HFFc6 (cell line): ENCODE results near the gene PDCD10. TPM values are rescaled to one million over a fixed set of nuclear protein-coding genes. Genes with fewer than 3 reads are reported as not detected.

Experiments
- DNase-seq: peaks from one replicate; pipeline ENCODE4 v3.0.0-alpha.2; 2018
- H3K27ac Mint-ChIP-seq: 2 replicates; pipeline ENCODE4 v1.8.0; 2020; ENCODE audit warnings: mild to moderate bottlenecking, mixed read lengths
- H3K27me3 Mint-ChIP-seq: 2 replicates; pipeline ENCODE4 v1.8.0; 2021; ENCODE audit warnings: mild to moderate bottlenecking, moderate library complexity, mixed read lengths; ENCODE audit not compliant: insufficient read depth
- H3K36me3 Mint-ChIP-seq: 2 replicates; pipeline ENCODE4 v1.8.0; 2021; ENCODE audit warnings: low read depth, mixed read lengths
- H3K4me1 Mint-ChIP-seq: 2 replicates; pipeline ENCODE4 v1.8.0; 2020; ENCODE audit warnings: low read depth, mixed read lengths
- H3K4me3 Mint-ChIP-seq: 2 replicates; pipeline ENCODE4 v1.8.0; 2020; ENCODE audit warnings: mild to moderate bottlenecking, moderate library complexity, mixed read lengths
- H3K9me3 Mint-ChIP-seq: 2 replicates; pipeline ENCODE4 v1.8.0; 2020; ENCODE audit warnings: mild to moderate bottlenecking, mixed read lengths
- CTCF ChIP-seq: fragments of 200-600 bp; sonication (generic); IDR thresholded peaks from 2 replicates; pipeline ENCODE4 v1.5.0; 2021; ENCODE audit warnings: antibody characterized with exemption, mild to moderate bottlenecking
- total RNA-seq, 6 experiments: library from RNA; stranded (reverse); fragmentation: NEBNext Ultra II Directional; extraction: Animal tissue kit (Norgen Biotek cat#: 25700); gene quantifications; 2 replicates in 1 of 6; 3 replicates in 5 of 6; pipeline ENCODE4 v1.2.3, GENCODE V29; 2021

Gene PDCD10
- total RNA-seq, 6 experiments from 2014 or later, result 43.9 to 50.8 (median 46.2) TPM

- peak; percentile 88 for DNase-seq
- Mint-ChIP-seq H3K4me1 (no peaks in the 10 kb centered on the region), H3K4me3 (no peak within 1 kb of the TSS), H3K9me3 (no peaks in the 10 kb centered on the region), H3K27ac (no peak within 1 kb of the TSS), H3K36me3 (no peaks in the 10 kb centered on the region; the same call in 1 of the 2 replicates), H3K27me3 (no peaks in the 10 kb centered on the region)
- no peak for TF ChIP-seq CTCF
Observed at GRCh38 chr3:167735233-167736138, 794 bp upstream of the PDCD10 start, which contains the start of gene SERPINI1. Gene SERPINI1 (plus strand): TSS chr3:167735721. CDS start chr3:167789129, 53,408 bp downstream.

- Mint-ChIP-seq H3K27ac (no peak overlapping the region), H3K4me1 (peaks cover 5% of the 10 kb centered on the region), H3K4me3 (no peak overlapping the region), H3K27me3 (no peaks in the 10 kb centered on the region), H3K36me3 (no peaks in the 10 kb centered on the region; the same call in 1 of the 2 replicates), H3K9me3 (no peaks in the 10 kb centered on the region)
- DNase-seq, result no peak
- TF ChIP-seq CTCF, result no peak
Observed at GRCh38 chr3:167733961-167734497, 663 bp downstream of the PDCD10 start.

- Mint-ChIP-seq H3K4me3 (no peak overlapping the region), H3K4me1 (peaks cover 21% of the 10 kb centered on the region), H3K9me3 (no peaks in the 10 kb centered on the region), H3K27me3 (no peaks in the 10 kb centered on the region), H3K27ac (peak overlapping the region; percentile 20), H3K36me3 (no peaks in the 10 kb centered on the region; the same call in 1 of the 2 replicates)
- no peak for TF ChIP-seq CTCF
- DNase-seq, result no peak
Observed at GRCh38 chr3:167732313-167733065, 2.2 kb downstream of the PDCD10 start.

- no peak overlapping the region; the same call in 1 of the 2 replicates for H3K27ac Mint-ChIP-seq
- no peak for DNase-seq
- H3K27me3 Mint-ChIP-seq, result no peaks in the 10 kb centered on the region
- TF ChIP-seq CTCF, result no peak
- peaks cover 23% of the 10 kb centered on the region for H3K4me1 Mint-ChIP-seq
- no peak overlapping the region for H3K4me3 Mint-ChIP-seq
- no peaks in the 10 kb centered on the region for H3K9me3 Mint-ChIP-seq
- no peaks in the 10 kb centered on the region; the same call in 1 of the 2 replicates for H3K36me3 Mint-ChIP-seq
Observed at GRCh38 chr3:167731393-167731792, 3.3 kb downstream of the PDCD10 start.

GRCh38 chr3:167729591-167729990, 5.1 kb downstream of the PDCD10 start:
- H3K27me3 Mint-ChIP-seq, result no peaks in the 10 kb centered on the region
- no peaks in the 10 kb centered on the region for H3K9me3 Mint-ChIP-seq
- H3K4me3 Mint-ChIP-seq, result no peak overlapping the region
- no peak overlapping the region; the same call in 1 of the 2 replicates for H3K27ac Mint-ChIP-seq
- H3K4me1 Mint-ChIP-seq, result peaks cover 23% of the 10 kb centered on the region
- no peak for TF ChIP-seq CTCF
- no peaks in the 10 kb centered on the region; the same call in 1 of the 2 replicates for H3K36me3 Mint-ChIP-seq
- DNase-seq, result no peak
